C4-2B (cell line): ENCODE measurements around the gene RALGAPA2.

Experiments
- H3K27ac ChIP-seq: fragments of 450-650 bp; 2 replicates; pipeline ENCODE4 v1.5.1; 2017
- CTCF ChIP-seq: fragments of 450-650 bp; conservative IDR thresholded peaks from 2 replicates; pipeline ENCODE4 v1.5.1; 2017; ENCODE audit warnings: mild to moderate bottlenecking
- ZFX ChIP-seq: fragments of 450-650 bp; IDR thresholded peaks from 2 replicates; pipeline ENCODE4 v1.6.1; 2017

Gene RALGAPA2

GRCh38 chr20:20344476-20344875 lies 368.0 kb downstream of the RALGAPA2 start:
- no peak for TF ChIP-seq CTCF
- no peak for TF ChIP-seq ZFX
- no peak overlapping the region for H3K27ac ChIP-seq

GRCh38 chr20:20343932-20344331 lies 368.5 kb downstream of the RALGAPA2 start:
- no peak overlapping the region for H3K27ac ChIP-seq
- TF ChIP-seq CTCF (no peak), ZFX (no peak)
